K562 (cell line): ENCODE results near the gene NACA2. TPM values are rescaled to one million over a fixed set of nuclear protein-coding genes. Genes with fewer than 3 reads are reported as not detected.

ENCODE experiments used
- ATAC-seq: fragments of 200-7000 bp; cut with Tn5 transposase; 3 replicates; pipeline ENCODE4 v1.9.1; 2020; ENCODE audit warnings: moderate library complexity
- BruUV-seq: library from RNA; stranded (reverse); fragments of 400-500 nt; replicated peaks from 2 replicates; lab custom pipeline; 2021; lab: Mats Ljungman, UMichigan
- CTCF ChIA-PET: fragments of 300-600 bp; formaldehyde crosslinking; extraction: SDS; loops from one replicate; lab custom pipeline; 2021; ENCODE audit warnings: low intra/inter-chr PET ratio; lab: Yijun Ruan, JAX
- POLR2A ChIA-PET: fragments of 300-600, 350-650 bp; sonication (Branson Sonifier 250); formaldehyde crosslinking; extraction: SDS; loops from one replicate; lab custom pipeline; 2021; ENCODE audit warnings: antibody characterized with exemption, inconsistent platforms; lab: Yijun Ruan, JAX
- DNase-seq, 4 experiments: peaks; one replicate each; pipeline versions ENCODE4 v3.0.0 to v3.0.0-alpha.2; 2011 to 2018; ENCODE audit warnings: low spot score in 3 of 4, mixed read lengths in 3 of 4; ENCODE audit errors: extremely low read depth in 1 of 4
- FAIRE-seq: peaks from 2 replicates; lab custom pipeline; 2011; peaks lifted over from hg19 to GRCh38; lab: Jason Lieb, UNC
- H2AFZ ChIP-seq: 2 replicates; pipeline ENCODE4 v1.6.0; 2011; ENCODE audit warnings: low read depth, low read length, control low read depth, inconsistent platforms
- H3K27ac ChIP-seq: fragments of 200-600 bp; 3 replicates; pipeline ENCODE4 v1.8.0; 2011; ENCODE audit warnings: low read depth, mild to moderate bottlenecking, control low read depth, inconsistent platforms, low read length, moderate library complexity, mixed read lengths; ENCODE audit errors: extremely low read depth
- H3K27me3 ChIP-seq, 2 experiments: fragments of 300-600 bp in 1 of 2; 2 replicates in 1 of 2; 3 replicates in 1 of 2; pipeline versions ENCODE4 v1.6.0 to v1.8.0; 2011; ENCODE audit warnings: inconsistent platforms in 2 of 2, low read length in 2 of 2, mild to moderate bottlenecking in 1 of 2, mixed read lengths in 1 of 2, moderate library complexity in 1 of 2; ENCODE audit not compliant: control insufficient read depth in 2 of 2, insufficient read depth in 2 of 2
- H3K36me3 ChIP-seq: fragments of 300-600 bp; 3 replicates; pipeline ENCODE4 v1.8.0; 2011; ENCODE audit warnings: mild to moderate bottlenecking, low read length, inconsistent platforms; ENCODE audit not compliant: control insufficient read depth, insufficient read depth
- H3K4me1 ChIP-seq, 2 experiments: fragments of 200-600 bp in 1 of 2; replicated peaks in 1 of 2; 2 replicates in 1 of 2; 3 replicates in 1 of 2; pipeline versions ENCODE4 v1.5.1 to v1.8.0; 2011; ENCODE audit warnings: inconsistent platforms in 2 of 2, low read length in 2 of 2, mild to moderate bottlenecking in 1 of 2, mixed read lengths in 1 of 2, moderate library complexity in 1 of 2; ENCODE audit not compliant: control insufficient read depth in 2 of 2, insufficient read depth in 2 of 2
- H3K4me2 ChIP-seq: 2 replicates; pipeline ENCODE4 v1.6.1; 2011; ENCODE audit warnings: low read length, control low read depth, inconsistent platforms, mixed read lengths; ENCODE audit not compliant: insufficient read depth
- H3K4me3 ChIP-seq: fragments of 200-600 bp; sonication (generic), shearing (Covaris generic); 2 replicates; pipeline ENCODE4 v1.5.1; 2016; ENCODE audit warnings: control low read depth, inconsistent platforms
- H3K79me2 ChIP-seq: fragments of 200-600 bp; 3 replicates; pipeline ENCODE4 v1.8.0; 2011; ENCODE audit warnings: low read length, inconsistent platforms; ENCODE audit not compliant: control insufficient read depth, insufficient read depth
- H3K9ac ChIP-seq, 2 experiments: 2 replicates each; pipeline versions ENCODE4 v1.6.0 to v1.6.1; 2011; ENCODE audit warnings: low read depth in 2 of 2, low read length in 2 of 2, control low read depth in 1 of 2, inconsistent platforms in 1 of 2, mild to moderate bottlenecking in 1 of 2, mixed read lengths in 1 of 2; ENCODE audit not compliant: insufficient read depth in 1 of 2
- H3K9me1 ChIP-seq: one replicate; pipeline ENCODE4 v1.6.0; 2011; ENCODE audit warnings: inconsistent platforms, mild to moderate bottlenecking, low read length, moderate library complexity; ENCODE audit not compliant: control insufficient read depth, insufficient read depth
- H3K9me3 ChIP-seq: replicated peaks from 2 replicates; pipeline ENCODE4 v1.5.1; 2011; ENCODE audit warnings: low read depth, low read length, inconsistent platforms; ENCODE audit not compliant: control insufficient read depth, insufficient read depth
- H4K20me1 ChIP-seq: replicated peaks from 2 replicates; pipeline ENCODE4 v1.6.1; 2011; ENCODE audit warnings: low read length, inconsistent platforms, mixed read lengths; ENCODE audit not compliant: control insufficient read depth, insufficient read depth
- ESRRA ChIP-seq: fragments of 450-650 bp; IDR thresholded peaks from 2 replicates; pipeline ENCODE4 v1.6.1; 2014; ENCODE audit warnings: low read depth, mild to moderate bottlenecking, moderate library complexity, borderline replicate concordance
- EWSR1 ChIP-seq: fragments of 450-650 bp; IDR thresholded peaks from 2 replicates; pipeline ENCODE4 v1.6.1; 2018; ENCODE audit warnings: borderline replicate concordance, mild to moderate bottlenecking, low read depth, moderate library complexity; ENCODE audit not compliant: partially characterized antibody
- HNRNPH1 ChIP-seq: fragments of 200-400 bp; formaldehyde crosslinking; optimal IDR thresholded peaks from 2 replicates; pipeline ENCODE3; 2017; ENCODE audit warnings: low read depth, mild to moderate bottlenecking, low read length, moderate library complexity
- HSF4 ChIP-seq: fragments of 250-450 bp; sonication (Bioruptor Pico); IDR thresholded peaks from 2 replicates; pipeline ENCODE4 v2.1.2; 2022; ENCODE audit warnings: mild to moderate bottlenecking, moderate library complexity, borderline replicate concordance
- ZNF778 ChIP-seq: fragments of 450-650 bp; formaldehyde crosslinking; IDR thresholded peaks from 2 replicates; pipeline ENCODE4 v1.4.0; 2020; ENCODE audit warnings: mild to moderate bottlenecking, moderate library complexity
- WGBS: fragments of 100-300 bp; shearing (Covaris generic); methylation state at CpG from one replicate; pipeline ENCODE4 v1.1.6; 2016; ENCODE audit warnings: low coverage, mixed read lengths; ENCODE audit not compliant: insufficient coverage; ENCODE audit errors: missing lambda C conversion rate; 5-methylcytosine and 5-hydroxymethylcytosine counted together
- in situ Hi-C: fragments of 300-500 bp; cut with MboI; formaldehyde crosslinking; loops from 4 replicates; pipeline ENCODE4 v1.15.0; 2018; ENCODE audit warnings: inconsistent platforms, mixed read lengths
- intact Hi-C: fragments of 100-400 bp; cut with micrococcal nuclease; formaldehyde crosslinking; loops from 2 replicates; pipeline ENCODE4 v1.14.2; 2022
- polyA plus RNA-seq, 8 experiments: library from polyadenylated mRNA; depleted of rRNA in 4 of 8; stranded (reverse) in 5 of 8; unstranded in 3 of 8; fragments of >200 nt; fragmentation: Nextera tagmentation in 2 of 8; fragmentation: Illumina TruSeq in 1 of 8; extraction: Ambion mirVana in 2 of 8; extraction: Trizol in 1 of 8; gene quantifications; 2 replicates each; pipeline versions ENCODE4 v1.2.1 to v1.2.3, GENCODE V29; 2011 to 2014; ENCODE audit warnings: inconsistent platforms in 1 of 8, missing spikeins in 1 of 8
- total RNA-seq, 7 experiments: library from RNA; depleted of rRNA in 6 of 7; stranded (reverse); fragments of >200 nt in 6 of 7; fragmentation: Illumina TruSeq in 2 of 7; extraction: Trizol in 2 of 7; gene quantifications; 2 replicates each; pipeline versions ENCODE4 v1.2.1 to v1.2.3, GENCODE V29; 2011 to 2021; ENCODE audit warnings: low replicate concordance in 1 of 7
- TF ChIP-seq, protein P1 (sequence below), 3 experiments: fragments of 200-800 bp in 1 of 3; fragments of 250-450 bp in 1 of 3; fragments of 450-650 bp in 1 of 3; sonication (Bioruptor Pico) in 1 of 3; sonication (Bioruptor generic) in 1 of 3; formaldehyde crosslinking in 1 of 3; IDR thresholded peaks; 2 replicates each; pipeline versions ENCODE4 v1.6.1 to v1.8.0; 2016 to 2022; ENCODE audit warnings: mild to moderate bottlenecking in 2 of 3, missing genetic modification characterization in 2 of 3, missing compliant biosample characterization in 1 of 3, moderate library complexity in 1 of 3

Gene NACA2
- total and polyA plus RNA-seq, 9 of the 15 experiments (the other 6 are each of a cell fraction or from before 2014, with no cell fraction given): 0.13 to 0.29 (median 0.23) TPM; not detected in 4

DNA sequence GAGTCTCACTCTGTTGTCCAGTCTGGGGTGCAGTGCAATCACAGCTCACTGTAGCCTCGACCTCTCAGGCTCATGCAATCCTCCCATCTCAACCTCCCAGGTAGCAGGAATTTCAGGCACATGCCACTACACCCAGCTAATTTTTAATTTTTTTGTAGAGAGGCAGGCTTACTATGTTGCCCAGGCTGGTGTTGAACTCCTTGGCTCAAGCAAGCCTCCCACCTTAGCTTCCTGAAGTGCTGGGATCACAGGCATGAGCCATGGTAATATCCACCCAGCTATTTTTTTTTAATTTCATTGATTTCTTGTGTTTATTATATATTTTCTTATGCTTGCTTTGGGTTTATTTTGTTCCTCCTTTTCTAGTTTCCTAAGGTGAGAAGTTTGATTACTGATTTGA, 33.9 kb upstream of the NACA2 start:
- intact Hi-C loops: no loop called here
- no TSS peak for BruUV-seq
- CTCF ChIA-PET: no interaction called here

More for the DNA sequence above, 33.9 kb upstream of the NACA2 start:
- in situ Hi-C loops: no loop called here
- Histone ChIP-seq H3K9ac (no peak overlapping the region), H3K4me3 (no peak overlapping the region), H3K4me1 (no peaks in the 10 kb centered on the region), H3K9me1 (no peaks in the 10 kb centered on the region), H3K4me2 (no peak overlapping the region), H3K9me3 (no peaks in the 10 kb centered on the region), H3K36me3 (no peaks in the 10 kb centered on the region), H3K79me2 (no peaks in the 10 kb centered on the region), H2AFZ (no peak overlapping the region), H4K20me1 (no peaks in the 10 kb centered on the region), H3K27me3 (no peaks in the 10 kb centered on the region; a peak in 1 of 5 replicates), H3K27ac (no peak overlapping the region)
- ATAC-seq (no peak), DNase-seq (no peak), FAIRE-seq (no peak)
- TF ChIP-seq ZNF778 (no peak), EWSR1 (no peak), ESRRA (no peak), HNRNPH1 (no peak), HSF4 (no peak)
- TF ChIP-seq, protein P1, sequence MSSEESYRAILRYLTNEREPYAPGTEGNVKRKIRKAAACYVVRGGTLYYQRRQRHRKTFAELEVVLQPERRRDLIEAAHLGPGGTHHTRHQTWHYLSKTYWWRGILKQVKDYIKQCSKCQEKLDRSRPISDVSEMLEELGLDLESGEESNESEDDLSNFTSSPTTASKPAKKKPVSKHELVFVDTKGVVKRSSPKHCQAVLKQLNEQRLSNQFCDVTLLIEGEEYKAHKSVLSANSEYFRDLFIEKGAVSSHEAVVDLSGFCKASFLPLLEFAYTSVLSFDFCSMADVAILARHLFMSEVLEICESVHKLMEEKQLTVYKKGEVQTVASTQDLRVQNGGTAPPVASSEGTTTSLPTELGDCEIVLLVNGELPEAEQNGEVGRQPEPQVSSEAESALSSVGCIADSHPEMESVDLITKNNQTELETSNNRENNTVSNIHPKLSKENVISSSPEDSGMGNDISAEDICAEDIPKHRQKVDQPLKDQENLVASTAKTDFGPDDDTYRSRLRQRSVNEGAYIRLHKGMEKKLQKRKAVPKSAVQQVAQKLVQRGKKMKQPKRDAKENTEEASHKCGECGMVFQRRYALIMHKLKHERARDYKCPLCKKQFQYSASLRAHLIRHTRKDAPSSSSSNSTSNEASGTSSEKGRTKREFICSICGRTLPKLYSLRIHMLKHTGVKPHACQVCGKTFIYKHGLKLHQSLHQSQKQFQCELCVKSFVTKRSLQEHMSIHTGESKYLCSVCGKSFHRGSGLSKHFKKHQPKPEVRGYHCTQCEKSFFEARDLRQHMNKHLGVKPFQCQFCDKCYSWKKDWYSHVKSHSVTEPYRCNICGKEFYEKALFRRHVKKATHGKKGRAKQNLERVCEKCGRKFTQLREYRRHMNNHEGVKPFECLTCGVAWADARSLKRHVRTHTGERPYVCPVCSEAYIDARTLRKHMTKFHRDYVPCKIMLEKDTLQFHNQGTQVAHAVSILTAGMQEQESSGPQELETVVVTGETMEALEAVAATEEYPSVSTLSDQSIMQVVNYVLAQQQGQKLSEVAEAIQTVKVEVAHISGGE (CRISPR knock-in tag; IDR thresholded peaks at IDR 0.05): peak in 1 of 3 experiments; percentile 93; a peak in 2 of 6 replicates
- POLR2A ChIA-PET: no interaction called here
- 0% methylated on average over 1 of the region's 1 CpG for WGBS
